Measurements from ENCODE around the gene EIF2D.
"Not testable (repeated sequence)": the region's sequence is repeated elsewhere in the genome, so short reads cannot be mapped to it uniquely, and the experiment has no call there.

Gene EIF2D

GRCh38 chr1:206651958-206652890 is 40.0 kb upstream of the EIF2D start:
- FAIRE-seq, result no peak
- no peak for TF ChIP-seq TAF1 (IDR thresholded peaks at IDR 0.05; ENCODE audit: borderline replicate concordance, low read depth, low read length)
- no peak for TF ChIP-seq POLR2A (IDR thresholded peaks at IDR 0.05; ENCODE audit: low read depth, low read length)
- no peak for TF ChIP-seq POLR2AphosphoS5 (IDR thresholded peaks at IDR 0.05; ENCODE audit: low read depth, low read length)
- DNase-seq (ENCODE audit: insufficient read length), result no peak

GRCh38 chr1:206651014-206651413 is 38.7 kb upstream of the EIF2D start:
- no peak for FAIRE-seq

GRCh38 chr1:206649261-206649921 is 37.1 kb upstream of the EIF2D start:
- no peak for FAIRE-seq
- DNase-seq (ENCODE audit: insufficient read length), result no peak
- TF ChIP-seq POLR2A (IDR thresholded peaks at IDR 0.05; ENCODE audit: low read depth, low read length) (no peak), TAF1 (IDR thresholded peaks at IDR 0.05; ENCODE audit: borderline replicate concordance, low read depth, low read length) (no peak), POLR2AphosphoS5 (IDR thresholded peaks at IDR 0.05; ENCODE audit: low read depth, low read length) (no peak)

More at GRCh38 chr1:206651014-206651413, 38.7 kb upstream of the EIF2D start:
- DNase-seq (ENCODE audit: insufficient read length), result no peak
- TF ChIP-seq TAF1 (IDR thresholded peaks at IDR 0.05; ENCODE audit: borderline replicate concordance, low read depth, low read length) (no peak), POLR2AphosphoS5 (IDR thresholded peaks at IDR 0.05; ENCODE audit: low read depth, low read length) (no peak), POLR2A (IDR thresholded peaks at IDR 0.05; ENCODE audit: low read depth, low read length) (no peak)

- no peak for TF ChIP-seq POLR2AphosphoS5 (IDR thresholded peaks at IDR 0.05; ENCODE audit: low read depth, low read length)
- no peak for TF ChIP-seq POLR2A (IDR thresholded peaks at IDR 0.05; ENCODE audit: low read depth, low read length)
- TF ChIP-seq TAF1 (IDR thresholded peaks at IDR 0.05; ENCODE audit: borderline replicate concordance, low read depth, low read length), result no peak
- no peak for FAIRE-seq
- DNase-seq (ENCODE audit: insufficient read length), result no peak
Observed at GRCh38 chr1:206647224-206647623, 35.0 kb upstream of the EIF2D start.

- TF ChIP-seq TAF1 (IDR thresholded peaks at IDR 0.05; ENCODE audit: borderline replicate concordance, low read depth, low read length) (no peak), POLR2A (IDR thresholded peaks at IDR 0.05; ENCODE audit: low read depth, low read length) (no peak), POLR2AphosphoS5 (IDR thresholded peaks at IDR 0.05; ENCODE audit: low read depth, low read length) (no peak)
- DNase-seq (ENCODE audit: insufficient read length), result no peak
Observed at GRCh38 chr1:206646504-206646903, 34.2 kb upstream of the EIF2D start.

GRCh38 chr1:206643118-206643698 is 30.9 kb upstream of the EIF2D start:
- no peak for FAIRE-seq
- no peak for DNase-seq (ENCODE audit: insufficient read length)
- TF ChIP-seq POLR2A (IDR thresholded peaks at IDR 0.05; ENCODE audit: low read depth, low read length), result no peak
- TF ChIP-seq POLR2AphosphoS5 (IDR thresholded peaks at IDR 0.05; ENCODE audit: low read depth, low read length), result no peak
- no peak for TF ChIP-seq TAF1 (IDR thresholded peaks at IDR 0.05; ENCODE audit: borderline replicate concordance, low read depth, low read length)

More at GRCh38 chr1:206646504-206646903, 34.2 kb upstream of the EIF2D start:
- no peak for FAIRE-seq

GRCh38 chr1:206642074-206642473 is 29.8 kb upstream of the EIF2D start:
- not testable (repeated sequence) for FAIRE-seq; DNase-seq (ENCODE audit: insufficient read length)

- TF ChIP-seq POLR2A (IDR thresholded peaks at IDR 0.05; ENCODE audit: low read depth, low read length) (no peak), POLR2AphosphoS5 (IDR thresholded peaks at IDR 0.05; ENCODE audit: low read depth, low read length) (no peak), TAF1 (IDR thresholded peaks at IDR 0.05; ENCODE audit: borderline replicate concordance, low read depth, low read length) (no peak)
- no peak for FAIRE-seq
- no peak for DNase-seq (ENCODE audit: insufficient read length)
Observed at GRCh38 chr1:206637605-206638004, 25.3 kb upstream of the EIF2D start.

- no peak for TF ChIP-seq TAF1 (IDR thresholded peaks at IDR 0.05; ENCODE audit: borderline replicate concordance, low read depth, low read length)
- no peak for TF ChIP-seq POLR2AphosphoS5 (IDR thresholded peaks at IDR 0.05; ENCODE audit: low read depth, low read length)
- TF ChIP-seq POLR2A (IDR thresholded peaks at IDR 0.05; ENCODE audit: low read depth, low read length), result no peak
- FAIRE-seq (no peak), DNase-seq (ENCODE audit: insufficient read length) (no peak)
Observed at GRCh38 chr1:206636671-206637070, 24.4 kb upstream of the EIF2D start.

- FAIRE-seq, result peak; percentile 24
- no peak for DNase-seq (ENCODE audit: insufficient read length)
- TF ChIP-seq POLR2A (IDR thresholded peaks at IDR 0.05; ENCODE audit: low read depth, low read length) (no peak), POLR2AphosphoS5 (IDR thresholded peaks at IDR 0.05; ENCODE audit: low read depth, low read length) (no peak), TAF1 (IDR thresholded peaks at IDR 0.05; ENCODE audit: borderline replicate concordance, low read depth, low read length) (no peak)
Observed at GRCh38 chr1:206635978-206636345, 23.7 kb upstream of the EIF2D start.

- peak; percentile 84 for TF ChIP-seq POLR2AphosphoS5 (IDR thresholded peaks at IDR 0.05; ENCODE audit: low read depth, low read length)
- peak; percentile 37; the same call in 1 of the 2 replicates for TF ChIP-seq TAF1 (IDR thresholded peaks at IDR 0.05; ENCODE audit: borderline replicate concordance, low read depth, low read length)
- peak; percentile 87 for TF ChIP-seq POLR2A (IDR thresholded peaks at IDR 0.05; ENCODE audit: low read depth, low read length)
- FAIRE-seq (peak; percentile 98), DNase-seq (ENCODE audit: insufficient read length) (peak; percentile 84)
Observed at GRCh38 chr1:206635080-206635977, 23.1 kb upstream of the EIF2D start, which contains the start of gene DYRK3. TSS of gene DYRK3 (plus strand) at chr1:206635536. CDS start at chr1:206635704, 168 bp downstream.
